Pancreas (tissue), 10 donors: Measurements from ENCODE around the gene EIF2B2. TPM values are rescaled to one million over a fixed set of nuclear protein-coding genes. Genes with fewer than 3 reads are reported as not detected.

Source experiments
- ATAC-seq, 4 donors: fragments of 200-7000 bp; cut with Tn5 transposase; one replicate each; pipeline versions ENCODE4 v1.8.0 to v1.9.1; 2020; ENCODE audit warnings: mild to moderate bottlenecking in 4 of 4, moderate library complexity in 4 of 4
- DNase-seq, 6 donors: peaks; one replicate each; pipeline ENCODE4 v3.0.0-alpha.2; 2020
- FAIRE-seq: peaks from 2 replicates; lab custom pipeline; 2012; peaks lifted over from hg19 to GRCh38; lab: Jason Lieb, UNC
- H3K27ac ChIP-seq, 4 donors: fragments of 200-600 bp; sonication (generic); 1 replicate in 3 of 4; 2 replicates in 1 of 4; pipeline versions ENCODE4 v1.5.0 to v1.8.0; 2020
- H3K27me3 ChIP-seq, 4 donors: fragments of 200-600 bp; one replicate each; pipeline ENCODE4 v1.8.0; 2021
- H3K36me3 ChIP-seq, 3 donors: fragments of 200-600 bp; sonication (generic) in 1 of 3; one replicate each; pipeline versions ENCODE4 v1.5.0 to v1.8.0; 2020 to 2021
- H3K4me1 ChIP-seq, 3 donors: fragments of 200-600 bp; one replicate each; pipeline ENCODE4 v1.8.0; 2021
- H3K4me3 ChIP-seq, 4 donors: fragments of 200-600 bp; sonication (generic) in 2 of 4; one replicate each; pipeline versions ENCODE4 v1.5.0 to v1.8.0; 2020 to 2021
- H3K9me3 ChIP-seq, 4 donors: fragments of 200-600 bp; one replicate each; pipeline ENCODE4 v1.8.0; 2021
- WGBS, 2 donors: extraction: QIAGEN DNeasy Blood & Tissue Kit; methylation state at CpG; one replicate each; pipeline ENCODE4 v1.1.7; 2013; 5-methylcytosine and 5-hydroxymethylcytosine counted together
- intact Hi-C, 3 donors: fragments of 100-400 bp; cut with DNase I; formaldehyde crosslinking; loops; one replicate each; pipeline versions ENCODE4 v1.11.1 to v1.14.2; 2022
- polyA plus RNA-seq, 2 donors: library from polyadenylated mRNA; stranded (reverse); fragments of 200-250 nt; gene quantifications; one replicate each; pipeline ENCODE4 v1.2.3, GENCODE V29; 2013
- total RNA-seq, 6 donors: library from RNA; stranded (reverse); fragmentation: NEBNext Ultra II Directional in 4 of 6; extraction: Animal tissue kit (Norgen Biotek cat#: 25700) in 4 of 6; gene quantifications; one replicate each; pipeline versions ENCODE4 v1.2.1 to v1.2.4, GENCODE V29; 2021 to 2023
- TF ChIP-seq, protein P1 (sequence below), 4 donors: fragments of 200-600 bp; sonication (generic) in 3 of 4; IDR thresholded peaks; one replicate each; pipeline versions ENCODE4 v1.5.0 to v1.8.0; 2021; ENCODE audit warnings: antibody characterized with exemption in 4 of 4
- donor health status: healthy with polysubstance abuse.
- donor health status: DM: no; HTN: no; CAD: no; lungs with moderate emphysema.
- donor health status: DM: no; HTN: no; CAD: no.
- donor health status: control.
- donor health status: control.
- donor health status: Bipolar disorder and iron deficiency.
- donor health status: DM: yes; HTN: yes; CAD: no.
- donor health status: DM: no; HTN: no; CAD: no.
- donor health status: DM: no; HTN: no; CAD: no.
- donor health status: DM: yes; HTN: yes; CAD: no.

EIF2B2 gene
- total and polyA plus RNA-seq, 8 donors: 11.2 to 22.1 (median 16.6) TPM

DNA sequence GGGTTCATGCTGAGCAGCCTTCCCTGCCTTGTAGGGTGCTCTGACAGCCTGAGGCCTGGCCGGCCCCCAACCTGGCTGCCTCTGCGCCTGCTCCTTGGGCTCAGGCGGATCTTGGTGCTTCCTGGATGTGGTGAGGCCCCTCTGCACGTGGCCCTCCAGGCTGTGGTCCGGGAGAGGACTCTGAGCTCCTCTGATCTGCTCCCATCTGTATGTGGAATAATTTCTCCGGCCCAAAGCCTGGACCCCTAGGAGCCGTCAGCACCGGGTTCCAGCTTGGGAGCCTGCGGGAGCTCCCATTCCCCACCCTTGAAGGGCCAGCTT lies 21.3 kb upstream of the EIF2B2 start:
- H3K4me1 ChIP-seq: no peaks in the 10 kb centered on the region
- no peak for FAIRE-seq
- DNase-seq: no peak
- H3K9me3 ChIP-seq: no peaks in the 10 kb centered on the region
- intact Hi-C loops: no loop called here
- no peaks in the 10 kb centered on the region for H3K36me3 ChIP-seq
- no peak overlapping the region for H3K27ac ChIP-seq
- TF ChIP-seq, protein P1, sequence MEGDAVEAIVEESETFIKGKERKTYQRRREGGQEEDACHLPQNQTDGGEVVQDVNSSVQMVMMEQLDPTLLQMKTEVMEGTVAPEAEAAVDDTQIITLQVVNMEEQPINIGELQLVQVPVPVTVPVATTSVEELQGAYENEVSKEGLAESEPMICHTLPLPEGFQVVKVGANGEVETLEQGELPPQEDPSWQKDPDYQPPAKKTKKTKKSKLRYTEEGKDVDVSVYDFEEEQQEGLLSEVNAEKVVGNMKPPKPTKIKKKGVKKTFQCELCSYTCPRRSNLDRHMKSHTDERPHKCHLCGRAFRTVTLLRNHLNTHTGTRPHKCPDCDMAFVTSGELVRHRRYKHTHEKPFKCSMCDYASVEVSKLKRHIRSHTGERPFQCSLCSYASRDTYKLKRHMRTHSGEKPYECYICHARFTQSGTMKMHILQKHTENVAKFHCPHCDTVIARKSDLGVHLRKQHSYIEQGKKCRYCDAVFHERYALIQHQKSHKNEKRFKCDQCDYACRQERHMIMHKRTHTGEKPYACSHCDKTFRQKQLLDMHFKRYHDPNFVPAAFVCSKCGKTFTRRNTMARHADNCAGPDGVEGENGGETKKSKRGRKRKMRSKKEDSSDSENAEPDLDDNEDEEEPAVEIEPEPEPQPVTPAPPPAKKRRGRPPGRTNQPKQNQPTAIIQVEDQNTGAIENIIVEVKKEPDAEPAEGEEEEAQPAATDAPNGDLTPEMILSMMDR (IDR thresholded peaks at IDR 0.05): no peak
- H3K4me3 ChIP-seq: no peak overlapping the region
- 85 to 96% methylated on average over 9 of the region's 9 CpGs for WGBS, 2 donors
- no peaks in the 10 kb centered on the region for H3K27me3 ChIP-seq
- ATAC-seq: no peak

DNA sequence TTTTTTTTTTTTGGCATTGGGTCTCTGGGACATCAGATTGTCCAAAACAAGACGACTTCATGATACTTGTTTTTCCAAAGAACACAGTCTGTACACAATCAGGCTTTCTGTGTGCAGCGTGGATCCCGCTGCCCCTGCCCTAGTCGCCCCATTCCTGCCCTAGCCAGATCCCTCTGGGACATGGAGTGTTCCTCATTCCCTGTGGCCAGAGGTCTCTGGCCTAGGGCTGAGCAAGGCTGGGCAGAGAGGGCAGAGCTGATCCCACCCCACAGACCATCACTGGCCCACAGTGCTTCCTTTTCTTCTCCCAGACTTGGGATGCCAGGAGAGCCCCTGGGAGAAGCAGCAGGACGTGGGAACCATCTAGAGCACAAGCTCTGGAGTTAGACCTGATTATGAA lies 20.9 kb upstream of the EIF2B2 start:
- H3K36me3 ChIP-seq: no peaks in the 10 kb centered on the region
- FAIRE-seq: no peak
- ATAC-seq: no peak
- 76 to 78% methylated on average over 5 of the region's 5 CpGs for WGBS, 2 donors
- intact Hi-C loops: no loop called here
- no peak for DNase-seq
- H3K4me3 ChIP-seq: no peak overlapping the region
- H3K27me3 ChIP-seq: no peaks in the 10 kb centered on the region
- H3K4me1 ChIP-seq: no peaks in the 10 kb centered on the region
- no peak overlapping the region for H3K27ac ChIP-seq
- no peaks in the 10 kb centered on the region for H3K9me3 ChIP-seq
- TF ChIP-seq, protein P1 (IDR thresholded peaks at IDR 0.05): no peak

DNA sequence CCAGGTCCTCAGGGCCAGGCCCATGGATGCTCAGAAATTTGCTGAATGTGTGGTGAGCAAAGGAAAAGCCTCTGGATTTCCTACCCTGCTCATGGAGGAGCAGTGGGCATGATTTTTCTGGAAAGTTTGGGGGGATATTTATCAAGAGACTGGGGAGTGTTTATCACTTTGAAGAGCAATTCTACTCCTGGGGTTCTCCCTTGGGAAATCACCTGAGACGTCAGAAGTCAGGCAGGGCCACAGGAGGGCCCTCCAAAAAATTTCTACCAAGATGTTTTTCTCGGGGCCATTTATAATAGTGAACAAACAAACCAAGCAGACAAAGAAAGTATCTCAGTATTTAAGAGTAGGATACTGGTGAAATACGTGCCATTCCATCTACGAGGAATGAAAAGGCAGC lies 20.1 kb upstream of the EIF2B2 start:
- no peak overlapping the region for H3K4me3 ChIP-seq
- H3K36me3 ChIP-seq: no peaks in the 10 kb centered on the region
- no peak overlapping the region for H3K27ac ChIP-seq
- 80 to 89% methylated on average over 4 of the region's 4 CpGs for WGBS, 2 donors
- ATAC-seq (no peak), FAIRE-seq (no peak), DNase-seq (no peak)
- H3K9me3 ChIP-seq: no peaks in the 10 kb centered on the region
- TF ChIP-seq, protein P1 (IDR thresholded peaks at IDR 0.05): no peak
- H3K4me1 ChIP-seq: no peaks in the 10 kb centered on the region
- intact Hi-C loops: no loop called here
- no peaks in the 10 kb centered on the region for H3K27me3 ChIP-seq

DNA sequence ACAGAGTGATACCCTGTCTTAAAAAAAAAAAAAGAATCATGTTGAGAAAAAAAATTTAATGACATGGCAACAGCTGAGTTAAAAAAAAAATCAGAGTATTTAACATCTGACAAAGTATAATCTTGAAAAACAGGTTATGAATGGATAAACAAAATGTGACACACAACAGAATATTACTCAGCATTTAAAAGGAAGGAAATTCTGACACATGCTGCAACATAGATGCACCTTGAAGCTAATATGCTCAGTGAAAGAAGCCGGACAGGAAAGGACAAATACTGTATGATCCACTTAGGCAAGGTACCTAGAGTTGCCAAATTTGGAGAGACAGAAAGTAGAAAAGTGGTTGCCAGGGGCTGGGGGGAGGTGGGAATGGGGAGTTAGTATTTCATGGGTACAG lies 19.4 kb upstream of the EIF2B2 start:
- intact Hi-C loops: no loop called here
- TF ChIP-seq, protein P1 (IDR thresholded peaks at IDR 0.05): no peak
- DNase-seq (no peak), ATAC-seq (no peak), FAIRE-seq (no peak)
- H3K4me1 ChIP-seq: no peaks in the 10 kb centered on the region
- no peaks in the 10 kb centered on the region for H3K27me3 ChIP-seq
- H3K36me3 ChIP-seq: no peaks in the 10 kb centered on the region
- H3K4me3 ChIP-seq: no peak overlapping the region
- 86 to 88% methylated on average over 1 of the region's 1 CpG for WGBS, 2 donors
- H3K27ac ChIP-seq: no peak overlapping the region
- no peaks in the 10 kb centered on the region for H3K9me3 ChIP-seq

DNA sequence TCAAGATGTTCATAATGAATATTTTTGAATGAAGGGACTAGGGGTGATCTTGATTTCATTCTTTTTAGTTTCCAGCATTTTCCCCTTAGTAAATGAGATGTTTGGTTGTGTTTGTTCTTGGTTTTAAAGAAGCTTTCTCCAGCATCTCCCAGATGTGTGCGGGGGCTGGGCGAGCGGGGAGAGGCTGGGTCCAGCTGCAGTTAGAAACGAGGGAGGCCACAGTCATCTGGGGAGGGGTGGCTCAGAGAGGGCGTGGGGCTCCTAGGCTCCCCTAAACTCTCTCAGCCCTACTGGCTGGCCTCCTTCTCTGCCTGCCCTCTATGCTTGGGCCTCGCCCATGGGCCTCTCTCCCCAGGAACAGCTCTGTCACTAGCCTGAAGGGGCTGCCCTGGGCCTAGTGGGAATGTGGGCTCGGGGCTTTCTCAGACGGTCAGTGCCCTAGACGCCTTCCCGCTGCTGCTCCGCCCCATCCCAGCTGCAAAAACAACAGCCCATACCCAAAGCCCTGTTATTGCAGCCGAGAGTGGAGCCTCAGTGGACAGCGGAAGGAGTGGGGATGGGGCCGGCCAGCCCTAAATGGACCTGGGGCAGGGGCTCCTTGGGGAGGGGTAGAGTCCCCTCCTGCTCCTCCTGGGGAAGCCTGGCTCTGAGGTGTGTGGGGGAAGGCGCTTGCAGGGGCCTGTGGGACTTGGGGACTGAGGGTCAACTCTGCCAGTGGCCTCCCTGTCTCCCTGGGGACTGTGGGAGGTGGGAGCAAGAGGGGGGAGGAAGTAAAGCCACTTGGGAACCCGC lies 18.3 kb upstream of the EIF2B2 start:
- no peak for DNase-seq
- FAIRE-seq: no peak

More for the DNA sequence above, 18.3 kb upstream of the EIF2B2 start:
- Histone ChIP-seq H3K4me1 (no peaks in the 10 kb centered on the region), H3K27ac (no peak overlapping the region), H3K36me3 (no peaks in the 10 kb centered on the region), H3K27me3 (no peaks in the 10 kb centered on the region), H3K9me3 (no peaks in the 10 kb centered on the region), H3K4me3 (no peak overlapping the region)
- 79 to 83% methylated on average over 16 of the region's 16 CpGs for WGBS, 2 donors
- intact Hi-C loops: no loop called here
- ATAC-seq: no peak
- TF ChIP-seq, protein P1 (IDR thresholded peaks at IDR 0.05): no peak
